RPMI8226 (cell line): ENCODE results near the gene MEPE.
A peak's percentile ranks its signal among the peaks of the same experiment; 100 is the strongest.

ENCODE experiments used
- DNase-seq: peaks from one replicate; pipeline ENCODE4 v3.0.0-alpha.2; 2015

MEPE gene, protein sequence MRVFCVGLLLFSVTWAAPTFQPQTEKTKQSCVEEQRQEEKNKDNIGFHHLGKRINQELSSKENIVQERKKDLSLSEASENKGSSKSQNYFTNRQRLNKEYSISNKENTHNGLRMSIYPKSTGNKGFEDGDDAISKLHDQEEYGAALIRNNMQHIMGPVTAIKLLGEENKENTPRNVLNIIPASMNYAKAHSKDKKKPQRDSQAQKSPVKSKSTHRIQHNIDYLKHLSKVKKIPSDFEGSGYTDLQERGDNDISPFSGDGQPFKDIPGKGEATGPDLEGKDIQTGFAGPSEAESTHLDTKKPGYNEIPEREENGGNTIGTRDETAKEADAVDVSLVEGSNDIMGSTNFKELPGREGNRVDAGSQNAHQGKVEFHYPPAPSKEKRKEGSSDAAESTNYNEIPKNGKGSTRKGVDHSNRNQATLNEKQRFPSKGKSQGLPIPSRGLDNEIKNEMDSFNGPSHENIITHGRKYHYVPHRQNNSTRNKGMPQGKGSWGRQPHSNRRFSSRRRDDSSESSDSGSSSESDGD

DNA sequence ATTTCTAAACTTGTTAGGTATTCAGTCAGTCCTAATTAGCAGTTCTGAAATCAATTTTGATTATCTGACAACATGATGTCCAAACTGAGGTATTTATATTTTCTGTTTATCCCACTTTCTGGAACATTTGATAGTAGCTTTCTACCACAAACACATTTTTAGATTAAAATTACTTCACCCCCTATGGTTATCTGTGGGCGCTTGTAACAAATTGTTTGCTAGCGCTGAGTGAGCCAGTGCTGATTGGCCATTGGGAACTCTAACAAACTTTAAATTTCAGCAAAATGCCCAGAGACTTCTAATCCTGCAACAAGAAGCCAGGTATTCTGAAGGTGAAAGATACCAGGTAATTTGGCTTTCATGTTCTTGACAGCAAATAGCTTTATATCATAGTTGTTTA is at the start of gene MEPE:
Gene MEPE, plus strand, starts transcription at position 301 of the 400 bp plus-strand sequence. CDS start 1,746 bp downstream, outside the sequence.
- no peak for DNase-seq

DNA sequence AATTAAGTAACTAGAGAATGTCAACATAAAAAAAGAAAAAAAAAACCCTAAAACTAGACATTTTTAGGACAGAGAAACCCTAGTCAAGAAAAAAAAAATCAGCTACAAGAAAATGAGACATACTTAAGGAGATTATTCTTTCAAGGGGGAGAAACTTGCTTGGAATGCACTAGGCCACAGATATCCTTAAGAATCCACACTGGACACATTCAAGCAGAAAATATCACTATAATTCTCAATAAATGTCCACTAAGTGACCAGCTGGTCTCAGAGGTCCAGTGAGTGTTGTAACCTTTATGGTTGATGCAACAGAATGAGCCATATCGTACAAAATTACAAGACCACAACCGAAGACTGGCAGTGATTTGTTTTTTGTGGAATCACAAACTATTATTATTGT is 49.0 kb upstream of the MEPE start:
- DNase-seq: no peak

DNA sequence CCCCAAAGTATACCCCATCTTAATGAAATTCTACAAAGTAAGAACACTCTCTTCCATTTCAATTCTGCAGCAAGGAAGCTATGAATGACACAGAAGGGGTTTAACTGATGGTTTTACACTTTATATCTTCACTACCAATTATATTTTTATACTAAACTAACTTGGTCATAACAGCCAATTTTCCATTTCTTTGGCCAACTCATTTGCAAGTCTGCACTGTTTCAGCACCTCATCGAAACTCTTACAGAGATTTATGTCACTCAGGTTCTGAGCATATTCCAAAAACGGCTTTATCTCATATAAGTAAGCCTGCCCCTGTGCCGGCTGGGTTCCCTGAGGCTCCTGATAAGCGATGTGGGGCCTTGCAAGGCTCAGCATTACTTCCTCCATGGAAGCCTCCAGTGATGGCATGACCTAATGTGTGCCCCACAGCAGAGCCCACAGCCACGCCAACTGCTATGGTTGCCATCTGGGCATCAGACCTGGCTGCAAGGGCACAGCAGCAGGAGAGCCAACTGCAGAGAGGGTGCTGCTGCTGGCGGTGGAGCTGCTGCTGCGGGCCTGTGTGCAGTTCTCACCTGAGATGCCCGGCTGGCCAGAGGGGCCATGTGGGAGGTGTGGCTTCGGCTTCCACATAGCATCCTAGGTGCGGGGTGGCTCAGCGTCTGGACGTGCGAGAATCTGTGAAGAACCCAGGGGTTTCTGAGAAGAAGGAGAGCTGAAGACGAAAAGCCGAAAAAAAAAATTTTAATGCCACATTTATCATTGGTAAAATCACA is 46.8 kb upstream of the MEPE start:
- no peak for DNase-seq

DNA sequence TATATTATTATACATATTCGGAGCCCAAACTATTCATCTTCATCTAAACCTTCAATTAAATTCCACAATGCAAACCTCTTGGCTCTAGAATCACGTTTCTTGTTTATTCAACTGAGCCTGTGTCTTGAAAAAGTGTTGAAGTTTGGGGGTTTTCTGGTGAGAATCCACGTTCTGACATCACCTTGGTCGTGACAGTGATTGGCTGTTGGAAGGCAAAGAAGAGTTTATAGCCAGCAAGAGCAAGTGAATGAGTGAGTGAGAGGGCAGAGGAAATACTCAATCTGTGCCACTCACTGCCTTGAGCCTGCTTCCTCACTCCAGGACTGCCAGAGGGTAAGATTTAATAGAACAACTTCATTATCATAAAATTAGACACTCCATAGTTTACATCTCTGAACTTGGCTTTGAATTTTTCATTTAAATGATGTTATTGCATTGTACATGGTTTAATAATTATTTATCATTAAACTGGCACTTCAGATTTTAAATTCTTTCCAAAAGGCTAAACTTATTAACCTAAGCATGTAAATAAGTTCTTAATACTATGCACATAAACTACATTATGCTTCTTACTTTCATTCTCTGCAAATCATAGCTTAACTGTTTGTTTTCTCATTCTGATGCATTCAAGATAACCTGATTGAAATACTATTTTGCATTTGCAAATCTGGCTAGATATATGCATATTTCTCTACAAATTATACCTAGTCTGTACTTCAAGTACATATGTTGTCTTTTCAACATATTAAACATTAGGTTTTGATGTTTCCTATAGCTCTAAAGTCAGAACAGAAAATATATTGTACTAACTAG is 33.3 kb upstream of the MEPE start, which contains the start of gene IBSP:
Gene IBSP, plus strand, starts transcription at position 254 of the 813 bp plus-strand sequence. CDS start 2,808 bp downstream, outside the sequence.
- no peak for DNase-seq

DNA sequence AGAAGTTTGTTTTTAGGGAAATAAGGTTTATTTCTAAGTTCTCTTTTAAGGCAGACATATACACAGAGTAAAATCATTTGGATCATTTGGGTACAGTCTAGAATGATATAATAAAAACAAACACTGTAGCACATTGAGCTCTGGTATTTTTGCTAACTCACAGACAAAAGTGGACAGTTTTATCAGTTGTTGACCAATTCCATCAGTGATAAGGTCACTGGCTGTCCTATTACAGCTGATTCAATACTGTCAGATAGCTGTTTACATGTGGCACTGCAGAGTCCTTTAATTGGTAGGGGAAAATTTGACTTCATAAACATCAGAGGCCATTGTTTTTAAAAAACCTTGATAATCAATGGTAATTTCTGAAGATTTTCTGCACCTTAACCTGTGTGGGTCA is 29.9 kb upstream of the MEPE start:
- no peak for DNase-seq

DNA sequence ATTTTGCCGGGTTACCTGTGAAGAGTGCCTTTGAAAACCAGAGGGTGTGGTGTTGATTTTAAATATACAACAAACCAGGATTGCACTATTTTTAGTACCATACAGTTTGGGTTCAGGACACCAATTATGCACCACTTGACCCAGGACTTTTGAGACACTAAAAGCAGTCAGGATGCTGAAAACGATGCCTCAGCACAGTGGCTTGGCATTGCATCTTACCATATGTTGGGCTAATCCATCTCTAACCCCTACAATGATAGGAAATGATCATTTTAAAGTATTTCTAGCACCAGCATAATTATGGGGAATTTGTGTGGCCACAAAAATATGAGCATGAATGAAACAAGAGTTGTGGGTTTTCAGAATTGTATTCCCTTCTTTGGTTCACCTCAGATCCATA is 29.3 kb upstream of the MEPE start:
- no peak for DNase-seq

DNA sequence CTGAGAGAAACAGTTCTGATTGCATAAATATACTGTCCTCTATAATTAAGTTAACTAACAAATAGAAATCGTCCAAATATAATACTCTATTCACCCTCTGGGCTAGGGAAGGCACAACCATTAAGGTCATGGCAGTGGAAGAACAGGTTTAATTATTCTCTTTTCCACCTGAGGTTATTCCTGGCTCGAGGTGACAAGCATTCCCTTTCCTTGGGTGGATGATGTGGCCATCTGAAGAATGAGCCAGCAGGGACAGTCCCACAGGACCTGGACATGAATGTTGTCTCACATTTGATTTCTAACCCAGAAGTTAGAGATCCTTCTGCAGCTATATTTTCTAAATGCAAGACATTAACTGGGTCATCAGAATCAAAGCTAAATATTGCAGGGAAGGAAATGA is 27.9 kb upstream of the MEPE start:
- DNase-seq: no peak

DNA sequence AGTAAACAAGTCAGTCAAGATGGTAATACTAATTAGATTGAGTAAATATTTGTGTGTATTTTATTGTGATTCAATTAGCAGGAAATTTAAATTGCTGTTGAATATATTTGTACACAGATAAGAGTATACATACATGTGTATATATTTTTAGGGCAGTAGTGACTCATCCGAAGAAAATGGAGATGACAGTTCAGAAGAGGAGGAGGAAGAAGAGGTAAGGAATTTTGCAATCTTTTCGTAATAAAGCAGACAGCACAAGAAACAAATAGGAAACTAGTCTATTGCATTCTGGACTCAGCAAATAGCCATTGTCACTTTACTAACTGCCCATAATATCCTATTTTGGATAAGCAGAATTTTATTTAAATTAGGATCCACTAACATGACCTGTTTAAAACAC is 26.8 kb upstream of the MEPE start:
- DNase-seq: no peak

DNA sequence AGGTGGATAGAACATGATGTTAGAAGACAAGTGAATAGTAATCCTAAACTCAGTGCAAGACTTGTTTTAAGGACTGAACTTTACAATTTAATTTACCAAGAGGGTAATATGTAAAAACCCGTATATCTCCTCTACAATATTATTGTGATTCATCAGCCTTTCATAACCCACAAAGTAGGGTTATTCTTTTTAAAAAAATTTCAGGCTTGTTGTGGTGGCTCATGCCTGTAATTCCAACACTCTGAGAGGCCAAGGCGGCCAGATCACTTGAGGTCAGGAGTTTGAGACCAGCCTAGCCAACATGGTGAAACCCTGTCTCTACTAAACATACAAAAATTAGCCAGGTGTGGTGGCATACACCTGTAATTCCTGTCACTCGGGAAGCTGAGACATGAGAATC is 26.2 kb upstream of the MEPE start:
- no peak for DNase-seq

DNA sequence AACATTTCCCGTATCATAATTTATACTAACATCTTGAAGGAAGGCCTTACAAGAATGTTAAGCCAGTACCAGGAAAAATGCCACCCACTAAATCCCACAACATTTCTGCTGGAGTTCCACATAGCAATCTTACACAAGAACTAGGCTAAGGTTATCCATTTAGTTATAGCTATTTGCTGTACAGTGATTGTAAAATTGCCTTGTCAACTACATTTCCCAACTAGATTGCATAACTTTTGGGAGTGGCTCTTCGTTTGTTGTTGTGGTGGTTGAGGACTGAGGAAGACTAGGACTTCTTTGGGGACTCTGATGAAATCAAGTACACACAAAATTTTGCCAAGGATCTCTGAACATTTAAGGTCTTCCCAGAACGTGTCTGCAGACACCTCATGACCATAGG is 25.4 kb upstream of the MEPE start:
- no peak for DNase-seq

DNA sequence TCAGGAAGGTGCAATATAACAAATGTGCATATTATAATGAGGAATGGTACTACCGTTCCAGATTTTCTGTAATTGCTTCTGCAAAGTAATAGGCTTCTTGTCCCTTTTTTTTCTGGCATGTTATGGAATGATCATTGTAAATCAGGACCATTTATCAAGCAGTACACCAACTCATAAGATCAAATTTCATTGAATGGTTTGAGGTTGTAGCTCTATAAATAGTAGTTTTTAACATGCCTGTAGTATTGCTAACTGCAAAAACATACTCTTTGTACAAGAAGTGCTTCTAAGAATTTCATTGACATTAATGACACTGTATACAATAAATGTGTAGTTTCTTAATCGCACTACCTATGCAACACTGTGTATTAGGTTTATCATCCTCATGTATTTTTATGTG is 20.8 kb upstream of the MEPE start:
- DNase-seq: no peak

DNA sequence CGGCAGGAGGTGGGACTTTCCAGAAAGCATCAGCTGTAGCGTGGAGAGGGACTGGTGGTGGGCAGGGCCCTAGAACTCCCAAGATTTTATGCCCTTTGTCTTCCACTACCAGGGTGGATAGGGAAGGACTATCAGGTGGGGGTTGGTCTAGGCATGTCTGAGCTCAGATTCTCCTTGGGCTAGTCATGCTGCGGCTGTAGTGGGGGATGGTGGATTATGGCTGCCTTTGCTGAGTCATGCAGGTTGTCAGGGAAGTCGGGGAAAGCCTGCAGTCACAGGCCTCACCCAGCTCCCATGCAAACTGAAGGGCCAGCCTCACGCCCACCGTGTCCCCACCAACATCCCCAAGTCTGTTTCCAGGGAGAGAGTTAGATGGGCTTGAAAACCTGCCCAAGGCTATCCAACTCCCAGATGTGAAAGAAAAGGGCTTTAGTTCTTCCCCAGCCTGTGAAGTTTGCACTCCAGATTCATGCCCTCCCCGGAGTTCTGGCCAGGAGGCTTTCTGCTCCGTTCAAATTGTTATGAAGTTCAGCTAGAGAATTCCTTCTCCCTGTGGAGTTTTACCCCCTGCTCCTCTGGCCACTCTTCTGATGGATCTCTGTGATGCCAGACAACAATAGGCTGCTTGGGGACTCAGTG is 13.4 kb upstream of the MEPE start:
- no peak for DNase-seq

DNA sequence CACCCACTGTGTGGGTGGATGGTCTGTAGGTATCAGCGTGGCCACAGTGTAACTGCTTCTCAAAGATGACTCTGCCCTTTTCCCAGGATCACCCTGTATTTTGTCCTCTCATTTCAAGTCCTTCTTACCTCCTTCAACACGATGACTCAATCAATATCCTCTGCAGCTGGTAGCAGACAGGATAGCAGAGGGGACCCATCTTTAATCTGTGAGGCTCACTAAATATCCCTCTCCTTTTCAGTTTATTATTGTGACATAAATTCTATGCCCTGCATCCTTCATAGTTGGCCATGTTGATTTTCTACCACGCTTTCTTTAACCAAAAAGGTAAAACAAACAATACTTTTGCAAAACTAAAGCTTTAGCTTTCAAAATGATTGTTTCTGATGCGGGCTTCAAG is 9.6 kb upstream of the MEPE start:
- no peak for DNase-seq

DNA sequence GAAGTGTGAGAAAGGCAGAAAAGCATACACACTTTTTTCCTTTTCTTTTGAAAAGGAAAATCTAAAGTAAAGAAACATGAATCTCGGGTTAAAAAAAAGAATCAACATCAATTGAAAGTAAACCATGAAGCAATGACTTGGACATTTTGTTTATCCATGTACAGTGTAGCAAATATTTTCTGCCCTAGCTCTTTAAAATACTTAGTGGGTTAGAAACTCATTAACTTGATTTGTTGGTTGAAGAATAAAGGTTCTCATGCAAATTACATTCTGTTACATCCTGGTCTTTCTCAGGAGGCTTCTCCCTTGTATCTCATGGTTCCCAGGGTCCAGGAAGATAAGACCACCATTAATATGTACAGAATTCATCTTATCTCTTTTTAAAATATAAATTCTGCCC is 9.0 kb upstream of the MEPE start:
- no peak for DNase-seq

DNA sequence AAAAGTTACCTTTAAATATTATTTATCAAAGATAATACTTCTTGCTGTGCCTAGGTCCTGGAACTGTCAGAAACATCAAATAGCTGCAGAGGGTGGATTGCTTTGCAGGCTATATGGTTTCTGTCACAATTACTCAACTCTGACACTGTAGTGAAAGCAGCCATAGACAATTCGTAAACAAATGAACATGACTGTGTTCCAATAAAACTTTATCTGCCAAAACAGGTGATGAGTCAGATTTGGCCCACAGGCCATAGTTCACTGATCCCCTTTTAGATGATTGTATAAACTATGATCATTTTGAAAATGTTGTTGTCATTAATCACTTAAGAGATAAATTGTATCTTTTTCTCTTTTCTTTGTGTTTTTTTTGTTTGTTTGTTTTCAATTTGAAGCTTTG is 8.4 kb upstream of the MEPE start:
- DNase-seq: no peak

DNA sequence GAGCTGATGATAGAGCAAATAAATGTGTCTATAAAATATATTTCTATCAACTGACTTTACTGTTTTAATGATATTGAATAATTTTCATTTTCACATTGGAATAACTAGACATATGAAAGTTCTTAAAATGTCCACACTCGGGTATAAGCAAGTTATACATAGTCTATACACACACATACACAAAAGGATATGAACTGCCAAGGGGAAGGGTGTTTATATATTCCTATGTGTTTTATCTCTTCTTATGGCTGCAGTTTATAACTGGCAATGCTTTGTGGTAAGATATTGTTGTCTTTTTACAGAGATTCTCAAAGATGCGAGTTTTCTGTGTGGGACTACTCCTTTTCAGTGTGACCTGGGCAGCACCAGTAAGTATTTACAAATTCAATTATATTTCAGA is 1.6 kb downstream of the MEPE start:
- no peak for DNase-seq

DNA sequence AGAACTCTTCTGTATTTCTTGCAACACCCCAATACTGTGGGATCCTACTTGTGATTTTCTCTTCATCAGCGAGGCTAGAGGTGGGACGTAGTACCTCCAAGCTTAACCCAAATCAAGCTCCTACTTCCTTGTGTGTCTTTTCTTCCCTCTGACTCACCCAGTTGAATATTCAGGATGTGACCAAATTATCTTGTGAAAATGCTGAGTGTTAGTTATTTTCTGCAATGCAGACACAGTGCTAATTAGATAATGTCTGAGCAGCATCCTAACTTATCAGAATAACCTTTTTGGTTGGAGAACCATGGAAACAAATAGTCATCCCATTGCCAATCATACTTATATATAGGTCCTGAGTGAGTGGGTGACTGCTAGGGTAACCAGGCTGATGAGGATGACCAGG is 2.4 kb downstream of the MEPE start:
- DNase-seq: no peak

DNA sequence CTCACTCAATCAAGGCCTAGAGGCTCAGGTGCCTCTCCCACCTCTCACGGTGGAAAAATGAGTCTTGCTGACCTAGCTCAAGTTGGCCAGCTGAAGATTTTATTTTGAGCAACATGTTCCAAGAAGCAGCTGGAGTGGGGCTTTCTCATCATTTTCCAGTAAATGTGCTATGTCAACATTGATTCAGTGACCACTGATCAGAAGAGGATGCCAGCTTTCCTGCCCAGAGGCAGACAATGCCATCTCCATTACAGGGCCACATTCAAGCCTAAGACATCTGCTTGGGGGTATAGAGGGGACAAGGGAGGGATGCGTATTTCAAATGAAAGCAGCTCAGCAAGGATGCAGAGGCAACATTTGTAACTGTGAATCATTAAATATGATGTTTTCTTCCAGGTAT is 3.0 kb downstream of the MEPE start:
- DNase-seq: peak; percentile 4

DNA sequence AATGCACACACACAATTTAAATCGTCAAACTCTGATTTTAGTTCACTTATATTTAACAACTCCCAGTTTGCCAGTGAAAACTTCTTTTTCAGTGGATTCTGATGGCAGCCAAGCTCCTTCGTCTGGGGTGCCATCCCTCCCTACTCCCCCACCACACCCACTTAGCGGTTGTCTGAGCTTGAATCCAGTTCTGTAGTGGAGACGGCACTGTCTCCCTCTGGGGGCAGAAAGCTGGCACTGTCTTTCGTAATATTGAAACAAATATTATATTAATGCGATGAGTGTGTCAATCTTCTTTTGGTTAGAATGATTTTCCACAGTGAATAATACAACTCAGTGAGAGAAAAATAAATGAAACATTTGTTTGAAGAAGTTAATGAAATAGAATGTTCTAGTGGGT is 5.4 kb downstream of the MEPE start:
- no peak for DNase-seq

DNA sequence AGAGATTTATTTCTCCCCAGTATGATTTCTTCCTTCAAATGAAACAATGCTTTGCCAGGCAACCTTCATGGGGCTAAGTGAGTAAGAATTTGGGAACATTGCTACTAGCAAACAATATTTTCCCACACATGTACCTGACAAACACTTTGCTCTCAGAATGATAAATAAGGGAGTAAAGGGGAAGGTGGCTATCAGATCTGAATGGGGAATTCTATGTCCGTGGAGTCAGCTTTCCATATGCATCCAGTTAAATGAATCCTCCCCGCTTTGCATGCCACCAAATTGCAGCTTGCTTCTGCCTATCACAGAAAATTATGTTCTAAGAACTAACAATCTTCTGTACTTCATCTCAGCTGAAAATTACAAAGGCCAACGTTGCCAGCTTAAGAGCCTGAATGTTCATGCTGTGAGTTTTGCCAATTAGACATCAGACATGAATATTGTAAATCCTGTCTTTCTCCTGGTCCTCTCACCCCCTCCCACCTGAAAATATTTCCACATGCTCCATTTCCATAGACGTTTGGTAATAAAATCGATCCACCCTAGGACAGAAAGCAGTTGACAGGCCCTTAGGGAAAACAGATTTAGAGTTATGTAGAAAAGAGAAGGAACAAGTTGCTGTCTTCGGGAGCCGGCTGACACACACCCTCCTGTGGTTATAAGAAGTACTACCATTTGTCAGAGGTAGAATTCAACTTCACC is 6.3 kb downstream of the MEPE start:
- DNase-seq: peak; percentile 24

DNA sequence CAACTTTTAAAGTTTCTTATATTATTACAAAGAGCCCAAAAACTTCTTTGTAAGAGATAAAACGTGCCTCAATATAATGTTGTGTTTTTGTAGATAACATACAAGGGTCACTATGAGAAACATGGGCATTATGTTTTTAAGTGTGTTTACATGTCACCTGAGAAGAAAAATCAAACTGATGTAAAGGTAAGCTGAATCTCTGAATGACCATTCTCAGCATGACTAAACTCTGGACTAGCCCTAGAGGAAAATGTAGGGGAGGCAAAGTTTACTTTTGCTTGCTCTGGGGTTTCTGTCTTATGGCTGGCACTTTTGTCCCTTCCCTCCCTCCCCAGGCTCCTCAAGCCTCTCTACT is 6.8 kb downstream of the MEPE start:
- DNase-seq: no peak

DNA sequence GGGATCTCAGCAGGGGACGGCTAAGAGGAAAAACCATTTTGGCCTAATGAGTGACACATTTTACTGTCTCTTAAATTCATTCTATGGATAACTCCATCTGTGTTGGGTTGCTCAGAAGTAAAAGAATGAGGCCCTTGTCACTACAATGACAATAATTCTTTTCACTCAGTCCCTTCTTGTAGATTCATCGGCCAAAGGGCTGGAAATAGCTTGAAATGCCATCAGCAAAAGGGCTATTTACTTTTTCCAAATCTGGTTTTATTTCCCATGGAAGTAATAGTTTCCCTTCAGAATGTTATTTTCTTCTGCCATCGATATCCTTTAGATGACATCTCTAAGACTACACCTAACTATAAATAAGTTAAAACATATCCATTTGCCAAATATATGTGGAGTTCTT is 7.4 kb downstream of the MEPE start:
- DNase-seq: no peak
